ENCODE results near the gene SLC5A10.
"Not testable (repeated sequence)": the region's sequence is repeated elsewhere in the genome, so short reads cannot be mapped to it uniquely, and the experiment has no call there.

Gene SLC5A10

DNA sequence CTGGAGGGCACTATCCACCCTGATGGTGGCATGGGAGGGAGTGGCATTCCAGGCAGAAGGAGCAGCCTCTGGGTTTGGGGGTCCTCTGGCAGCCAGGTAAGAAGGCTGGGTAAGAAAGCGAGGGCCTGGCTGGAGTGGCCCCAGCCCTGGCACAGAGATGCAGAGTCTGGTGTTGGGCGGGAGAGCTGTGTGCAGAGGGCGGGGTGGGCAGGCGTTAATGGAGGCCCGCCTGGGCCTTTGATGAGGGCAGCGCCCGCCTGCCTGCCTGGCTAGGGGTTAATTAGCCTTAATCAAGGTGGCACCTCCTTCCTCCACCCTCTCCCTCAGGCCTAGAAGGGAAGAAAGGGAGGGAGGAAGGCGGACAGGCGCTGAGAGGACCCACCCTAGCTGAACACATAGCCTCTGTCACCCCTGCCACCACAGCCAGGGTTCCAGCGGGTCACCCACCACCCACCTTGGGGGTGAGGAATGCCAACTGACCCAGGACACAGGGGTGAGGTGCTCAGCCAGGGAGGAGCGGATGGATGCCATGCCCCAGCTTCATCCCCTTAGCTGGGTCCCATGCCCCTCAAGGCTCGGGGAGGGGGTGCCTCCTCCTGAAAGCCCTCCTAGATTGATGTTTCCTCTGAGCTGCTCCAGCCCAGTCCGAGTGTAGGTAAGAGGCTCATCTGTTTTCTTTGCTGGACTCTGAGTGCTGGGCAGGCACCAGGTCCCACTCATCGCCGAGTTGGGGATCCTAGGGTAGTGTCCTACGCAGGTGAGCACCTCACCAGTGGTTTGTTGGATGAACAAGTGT, 66.0 kb downstream of the SLC5A10 start:
- no peak for DNase-seq (ENCODE audit: low read depth, low spot score)

DNA sequence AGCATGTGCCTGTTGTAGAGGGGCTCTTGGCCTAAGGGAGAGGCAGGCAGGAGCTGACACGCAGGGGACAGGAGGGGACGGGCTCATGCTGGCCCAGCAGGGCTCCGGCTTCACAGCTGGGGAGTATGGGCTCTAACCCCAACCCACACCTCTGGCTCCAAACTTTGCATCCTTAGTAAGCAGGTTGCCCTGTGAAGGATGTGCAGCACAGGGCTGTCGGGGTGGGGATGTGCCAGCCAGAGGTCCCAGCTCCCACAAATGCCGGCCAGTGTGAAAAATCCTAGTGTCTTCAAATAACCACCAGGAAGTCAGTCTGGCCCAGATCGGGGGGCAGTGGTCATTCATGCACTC, 66.6 kb downstream of the SLC5A10 start:
- no peak for DNase-seq (ENCODE audit: low read depth, low spot score)

DNA sequence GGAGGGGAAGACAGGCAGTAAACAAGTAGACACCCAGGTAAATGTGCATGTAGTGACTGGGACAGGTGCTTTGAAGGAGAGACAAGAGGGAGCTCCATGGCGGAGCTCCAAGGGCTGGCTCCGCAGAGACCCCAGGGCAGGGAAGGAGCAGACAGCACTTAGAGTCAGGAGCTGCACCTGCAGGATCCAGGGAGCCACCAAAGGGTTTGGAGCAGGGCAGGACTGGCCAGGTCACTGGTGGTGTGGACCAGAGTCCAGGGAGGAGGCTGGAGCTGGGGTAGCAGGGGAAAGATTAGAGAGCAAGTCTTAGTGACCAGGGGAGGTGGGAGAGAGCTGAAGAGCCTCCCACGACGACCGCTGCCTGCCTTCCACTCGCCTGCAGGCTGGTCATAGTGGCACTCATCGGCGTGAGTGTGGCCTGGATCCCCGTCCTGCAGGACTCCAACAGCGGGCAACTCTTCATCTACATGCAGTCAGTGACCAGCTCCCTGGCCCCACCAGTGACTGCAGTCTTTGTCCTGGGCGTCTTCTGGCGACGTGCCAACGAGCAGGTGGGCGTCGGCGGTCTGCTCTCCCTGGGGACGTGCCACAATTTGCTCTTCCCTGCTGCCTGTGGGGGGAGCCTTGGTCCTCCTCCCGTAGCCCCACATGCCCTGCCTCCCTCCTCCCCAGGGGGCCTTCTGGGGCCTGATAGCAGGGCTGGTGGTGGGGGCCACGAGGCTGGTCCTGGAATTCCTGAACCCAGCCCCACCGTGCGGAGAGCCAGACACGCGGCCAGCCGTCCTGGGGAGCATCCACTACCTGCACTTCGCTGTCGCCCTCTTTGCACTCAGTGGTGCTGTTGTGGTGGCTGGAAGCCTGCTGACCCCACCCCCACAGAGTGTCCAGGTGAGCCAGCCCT, 67.3 kb downstream of the SLC5A10 start:
- DNase-seq (ENCODE audit: low read depth, low spot score) = no peak

GRCh38 chr17:19020016-19020415, 68.1 kb downstream of the SLC5A10 start:
- DNase-seq (ENCODE audit: low read depth, low spot score) = no peak

- not testable (repeated sequence) for DNase-seq (ENCODE audit: low read depth, low spot score)
Measured at GRCh38 chr17:19021011-19021621, 69.2 kb downstream of the SLC5A10 start.

- no peak for DNase-seq (ENCODE audit: low read depth, low spot score)
Measured at GRCh38 chr17:19021622-19022083, 69.7 kb downstream of the SLC5A10 start.

GRCh38 chr17:19022128-19022527, 70.2 kb downstream of the SLC5A10 start:
- no peak for DNase-seq (ENCODE audit: low read depth, low spot score)

- no peak for DNase-seq (ENCODE audit: low read depth, low spot score)
Measured at GRCh38 chr17:19022747-19023146, 70.8 kb downstream of the SLC5A10 start.

- DNase-seq (ENCODE audit: low read depth, low spot score) = no peak
Measured at GRCh38 chr17:19023209-19023999, 71.4 kb downstream of the SLC5A10 start.

DNA sequence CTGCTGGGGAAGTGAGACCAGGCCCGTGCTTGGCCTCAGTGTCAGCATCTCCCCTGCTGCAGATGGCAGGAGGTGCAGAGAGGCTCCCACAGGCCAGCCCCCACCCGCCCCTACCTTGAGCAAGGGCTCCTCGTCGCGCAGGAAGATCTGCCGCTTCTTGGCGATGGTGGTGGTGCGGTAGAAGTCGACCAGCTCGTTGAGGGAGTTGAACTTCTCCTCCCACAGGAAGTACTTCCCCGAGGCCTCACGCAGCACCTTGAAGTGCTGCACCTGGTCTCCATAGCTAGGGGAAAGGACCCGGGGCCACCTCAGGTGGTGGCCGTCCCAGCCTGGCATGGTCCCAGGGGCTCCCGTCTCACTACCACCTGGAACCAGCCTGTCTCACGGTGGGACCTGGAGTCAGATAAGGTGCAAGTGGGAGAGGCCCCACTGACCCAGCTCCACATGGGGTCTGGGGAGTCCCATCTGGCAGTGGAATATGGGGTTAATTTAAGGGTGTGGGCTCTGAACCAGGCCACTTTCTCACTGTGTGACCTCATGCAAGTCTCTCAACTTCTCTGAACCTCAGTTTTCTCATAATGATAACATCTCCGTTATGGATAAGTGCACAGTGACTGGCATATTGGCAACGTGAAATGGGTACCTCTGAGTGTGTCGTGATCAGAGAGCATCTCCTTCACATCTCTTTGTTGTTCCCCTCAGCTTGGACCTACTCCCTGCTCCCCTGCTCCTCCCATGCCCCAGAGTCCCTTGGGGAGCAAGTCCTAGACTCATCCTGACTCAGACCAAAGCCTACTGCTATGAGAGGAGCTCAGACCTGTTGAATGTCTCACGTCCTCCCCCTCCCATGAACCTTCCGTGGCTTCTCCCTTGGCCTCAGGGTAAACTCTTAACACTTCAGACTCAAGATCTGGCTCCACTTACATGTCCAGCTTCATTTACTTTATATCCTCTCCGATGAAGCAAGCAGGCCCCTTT, 72.4 kb downstream of the SLC5A10 start:
- no peak for DNase-seq (ENCODE audit: low read depth, low spot score)

DNA sequence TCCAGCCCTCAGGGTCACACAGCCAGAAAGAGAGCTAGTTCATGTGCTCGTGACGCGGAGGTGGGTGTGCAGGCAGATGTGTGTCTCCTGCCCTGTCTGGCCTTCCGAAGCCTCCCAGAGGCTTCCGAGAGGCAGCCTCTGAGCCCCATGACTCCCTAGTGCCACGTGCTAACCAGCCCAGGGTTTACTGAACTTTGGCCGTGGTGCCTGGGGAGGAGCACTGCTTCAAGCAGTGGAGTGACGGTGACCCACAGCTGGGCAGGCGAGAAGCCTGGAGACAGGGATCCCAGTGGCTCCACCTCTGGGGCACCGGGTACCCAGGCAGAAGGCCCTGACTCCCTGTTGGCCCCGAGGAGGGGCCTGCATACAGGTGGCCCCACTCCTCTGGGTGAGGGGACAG, 76.7 kb downstream of the SLC5A10 start:
- DNase-seq (ENCODE audit: low read depth, low spot score) = not testable (repeated sequence)

- not testable (repeated sequence) for DNase-seq (ENCODE audit: low read depth, low spot score)
Measured at GRCh38 chr17:19029740-19030139, 77.8 kb downstream of the SLC5A10 start.

GRCh38 chr17:19030771-19031449, 78.9 kb downstream of the SLC5A10 start:
- not testable (repeated sequence) for DNase-seq (ENCODE audit: low read depth, low spot score)

DNA sequence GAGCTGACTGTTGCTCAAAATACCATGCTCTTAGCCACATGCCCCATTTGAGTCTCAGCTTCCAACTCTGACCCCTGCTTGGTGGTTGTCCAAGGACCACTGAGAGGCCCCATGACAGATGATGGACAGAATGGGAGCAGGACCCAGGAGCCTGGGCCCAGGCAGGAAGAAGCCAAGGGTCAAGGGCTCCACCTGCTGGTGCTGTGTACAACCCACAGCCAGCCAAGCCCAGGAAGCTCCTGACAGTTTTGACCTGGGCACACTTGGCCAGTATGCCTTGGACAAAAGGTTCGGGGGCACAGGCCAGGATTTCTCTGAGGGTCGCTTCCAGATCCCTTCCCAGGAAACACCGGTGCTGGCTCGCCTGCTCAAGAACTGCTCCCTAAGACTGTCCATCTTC, 79.8 kb downstream of the SLC5A10 start:
- not testable (repeated sequence) for DNase-seq (ENCODE audit: low read depth, low spot score)

DNA sequence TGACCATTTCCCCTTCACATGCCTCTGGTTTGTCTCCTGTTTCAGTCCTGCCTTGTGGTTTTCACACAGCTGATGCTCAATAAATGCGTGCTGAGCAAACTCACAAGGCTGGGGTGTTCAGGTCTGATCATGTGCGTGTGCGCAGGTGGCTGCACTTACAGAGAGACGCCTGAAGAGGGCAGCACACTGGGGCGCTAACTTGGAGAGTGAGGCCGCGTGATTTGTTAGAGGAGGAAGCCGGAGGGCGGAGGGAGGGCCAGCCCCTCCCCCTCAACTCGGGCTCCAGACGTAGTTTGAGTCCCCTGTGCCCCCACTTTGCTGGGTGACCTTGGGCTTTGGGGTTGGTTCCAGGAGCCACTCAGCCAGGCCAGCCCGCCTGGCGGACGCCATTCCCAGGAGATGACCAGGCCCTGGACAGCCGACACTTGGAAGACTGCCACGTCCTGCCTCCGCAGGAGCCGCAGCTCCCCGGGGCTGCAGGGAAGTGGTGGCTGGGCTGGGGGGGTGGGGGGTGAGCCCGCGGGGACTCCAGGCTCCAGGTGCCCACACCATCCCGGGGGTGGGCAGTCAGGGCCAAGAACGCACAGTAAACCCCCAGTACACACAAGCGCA, 80.5 kb downstream of the SLC5A10 start:
- DNase-seq (ENCODE audit: low read depth, low spot score) = not testable (repeated sequence)

DNA sequence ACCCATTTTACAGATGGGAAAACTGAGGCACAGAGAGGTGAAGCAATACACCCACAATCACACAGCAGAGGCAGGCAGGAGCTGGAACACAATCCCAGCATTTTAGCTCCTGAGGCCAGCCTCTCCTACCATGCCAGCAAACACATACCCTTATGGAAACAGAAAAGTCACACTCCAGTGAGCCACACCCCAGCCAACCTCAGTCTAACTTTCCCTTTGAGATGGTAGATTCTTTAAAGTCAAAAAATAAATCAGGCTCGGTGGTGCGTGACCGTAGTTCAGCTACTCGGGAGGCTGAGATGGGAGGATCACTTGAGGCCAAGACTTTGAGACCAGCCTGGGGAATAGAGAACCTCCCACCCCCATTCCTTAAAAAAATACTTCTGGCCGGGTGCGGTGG, 84.2 kb downstream of the SLC5A10 start:
- not testable (repeated sequence) for DNase-seq (ENCODE audit: low read depth, low spot score)

DNA sequence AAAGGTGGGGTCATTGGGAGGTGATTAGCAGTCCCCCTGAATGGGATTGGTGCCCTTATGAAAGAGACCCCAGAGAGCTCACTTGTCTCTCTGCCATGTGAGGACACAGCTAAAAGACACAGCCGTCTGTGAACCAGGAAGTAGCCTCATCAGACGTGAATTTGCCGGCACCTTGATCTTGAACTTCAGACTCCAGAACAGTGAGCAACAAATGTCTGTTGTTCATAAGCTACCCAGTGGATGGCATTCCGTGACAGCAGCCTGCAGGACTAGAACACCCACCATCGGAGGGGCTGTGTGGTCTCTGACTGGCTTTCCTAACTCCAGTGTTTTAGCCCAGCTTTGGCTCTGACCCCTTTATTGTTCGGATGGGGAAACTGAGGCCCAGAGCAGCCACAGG, 85.6 kb downstream of the SLC5A10 start:
- not testable (repeated sequence) for DNase-seq (ENCODE audit: low read depth, low spot score)

GRCh38 chr17:19038007-19038406, 86.0 kb downstream of the SLC5A10 start:
- DNase-seq (ENCODE audit: low read depth, low spot score) = not testable (repeated sequence)

GRCh38 chr17:19038730-19039129, 86.8 kb downstream of the SLC5A10 start:
- not testable (repeated sequence) for DNase-seq (ENCODE audit: low read depth, low spot score)

Measured in iPS DF 19.7 (cell line).